AG04450 (cell line): ENCODE measurements around the gene DENND1B. TPM values are rescaled to one million over a fixed set of nuclear protein-coding genes. Genes with fewer than 3 reads are reported as not detected.

Source experiments
- CTCF ChIA-PET: fragments of 300-600, 350-600 bp; formaldehyde crosslinking; extraction: SDS; loops from one replicate; lab custom pipeline; 2022; ENCODE audit warnings: antibody characterized with exemption, inconsistent platforms; lab: Charles Lee
- POLR2A ChIA-PET: fragments of 350-600 bp; formaldehyde crosslinking; extraction: SDS; loops from one replicate; lab custom pipeline; 2021; ENCODE audit warnings: antibody characterized with exemption, inconsistent platforms; lab: Yijun Ruan, JAX
- DNase-seq: peaks from one replicate; pipeline ENCODE4 v3.0.0-alpha.2; 2011; ENCODE audit warnings: low read depth, low spot score
- H3K27ac ChIP-seq: one replicate; pipeline ENCODE4 v1.5.1; 2012; ENCODE audit warnings: low read depth, low read length, control low read depth
- H3K27me3 ChIP-seq: one replicate; pipeline ENCODE4 v1.6.0; 2012; ENCODE audit warnings: low read length; ENCODE audit not compliant: control insufficient read depth, insufficient read depth
- H3K4me3 ChIP-seq: 2 replicates; pipeline ENCODE4 v1.5.1; 2011; ENCODE audit warnings: mild to moderate bottlenecking, low read depth, low read length, control low read depth
- H3K9me3 ChIP-seq: 2 replicates; pipeline ENCODE4 v1.5.1; 2012; ENCODE audit warnings: low read length; ENCODE audit not compliant: control insufficient read depth, insufficient read depth
- CTCF ChIP-seq: IDR thresholded peaks from 2 replicates; pipeline ENCODE4 v1.5.1; 2011; ENCODE audit warnings: low read depth, low read length, control low read depth, inconsistent platforms
- polyA plus RNA-seq: library from polyadenylated mRNA; depleted of rRNA; stranded (reverse); fragments of >200 nt; gene quantifications from 2 replicates; pipeline ENCODE4 v1.2.3, GENCODE V29; 2011

Gene DENND1B
- polyA plus RNA-seq, 1 experiment = 17.7 TPM

DNA sequence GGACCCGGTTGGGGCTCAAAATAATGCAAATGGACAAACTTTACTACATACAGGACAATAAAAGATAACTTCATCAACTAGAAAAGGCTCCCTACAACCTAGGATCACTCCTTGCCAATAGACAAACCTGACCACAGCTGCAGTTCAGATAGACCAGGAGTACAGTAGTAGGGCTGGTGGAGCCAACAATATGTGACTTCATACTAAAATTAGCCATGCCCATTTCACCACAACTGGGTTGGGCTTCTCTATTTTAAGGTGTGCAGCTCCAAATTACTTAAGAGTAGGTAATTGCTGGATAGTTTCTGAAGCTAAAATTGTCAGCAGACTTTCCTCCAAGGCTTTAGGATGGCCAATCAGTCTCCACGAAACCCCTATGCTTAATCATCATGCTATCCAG is 3.9 kb downstream of the DENND1B start:
- CTCF ChIA-PET = no interaction called here
- Histone ChIP-seq H3K27ac (no peak overlapping the region), H3K4me3 (no peak overlapping the region), H3K9me3 (no peaks in the 10 kb centered on the region), H3K27me3 (no peaks in the 10 kb centered on the region)
- TF ChIP-seq CTCF = no peak
- POLR2A ChIA-PET = no interaction called here
- DNase-seq = no peak

- DNase-seq = no peak
- Histone ChIP-seq H3K9me3 (no peaks in the 10 kb centered on the region), H3K4me3 (no peak overlapping the region), H3K27me3 (no peaks in the 10 kb centered on the region), H3K27ac (no peak overlapping the region)
- ChIA-PET POLR2A (no interaction called here), CTCF (interaction anchor here (0.8 kb wide), 1 partner anchor 20 kb away, joined by 4 read pairs; no protein-coding TSS in a partner anchor)
- no peak for TF ChIP-seq CTCF
Measured at GRCh38 chr1:197770243-197770642, 5.0 kb downstream of the DENND1B start.

- Histone ChIP-seq H3K27me3 (no peaks in the 10 kb centered on the region), H3K9me3 (no peaks in the 10 kb centered on the region), H3K27ac (no peak overlapping the region), H3K4me3 (no peak overlapping the region)
- no peak for DNase-seq
- no peak for TF ChIP-seq CTCF
- ChIA-PET CTCF (interaction anchor here (0.7 to 0.8 kb wide), 2 partner anchors 19 to 100 kb away, joined by 4 read pairs; no protein-coding TSS in a partner anchor), POLR2A (no interaction called here)
Measured at GRCh38 chr1:197769287-197769686, 6.0 kb downstream of the DENND1B start.

GRCh38 chr1:197768014-197768805 is 7.1 kb downstream of the DENND1B start:
- no peak for TF ChIP-seq CTCF
- CTCF ChIA-PET = interaction anchor here (0.7 kb wide), 1 partner anchor 101 kb away, joined by 4 read pairs; no protein-coding TSS in a partner anchor
- H3K27me3 ChIP-seq = no peaks in the 10 kb centered on the region
- no peaks in the 10 kb centered on the region for H3K9me3 ChIP-seq
- H3K27ac ChIP-seq = no peak overlapping the region
- no peak for DNase-seq
- POLR2A ChIA-PET = interaction anchor here (0.7 kb wide), 1 partner anchor 17 kb away, joined by 3 read pairs; no protein-coding TSS in a partner anchor
- H3K4me3 ChIP-seq = no peak overlapping the region

DNA sequence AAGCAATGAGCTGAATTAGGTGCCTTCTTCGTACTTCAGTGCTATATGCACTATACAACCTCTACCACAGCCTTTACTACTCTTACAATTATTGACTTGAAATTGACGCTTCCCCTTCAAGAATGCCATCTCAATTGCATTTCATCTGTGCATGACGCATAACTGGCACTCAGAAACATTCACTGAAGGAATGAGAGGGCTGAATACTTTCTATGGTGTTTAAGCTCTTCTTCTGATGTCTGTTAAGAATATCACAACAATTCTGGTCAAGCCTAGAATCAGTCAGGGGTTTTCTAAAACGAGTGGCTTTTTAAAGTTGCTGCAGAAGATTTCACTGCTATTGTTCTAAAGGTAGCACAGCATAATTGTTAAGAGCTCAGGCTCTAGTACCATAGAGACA is 11.5 kb downstream of the DENND1B start:
- no peak for TF ChIP-seq CTCF
- Histone ChIP-seq H3K27ac (no peak overlapping the region), H3K4me3 (no peak overlapping the region), H3K27me3 (no peaks in the 10 kb centered on the region), H3K9me3 (no peaks in the 10 kb centered on the region)
- no peak for DNase-seq
- CTCF ChIA-PET = interaction anchor here (0.6 kb wide), 1 partner anchor 105 kb away, joined by 4 read pairs; no protein-coding TSS in a partner anchor
- POLR2A ChIA-PET = no interaction called here
